ELF-1 (cell line): ENCODE results near the gene E2F4.

Experiments used
- DNase-seq: peaks from one replicate; pipeline ENCODE4 v3.0.0-alpha.2; 2016; ENCODE audit warnings: low read depth, low spot score

E2F4 gene, protein sequence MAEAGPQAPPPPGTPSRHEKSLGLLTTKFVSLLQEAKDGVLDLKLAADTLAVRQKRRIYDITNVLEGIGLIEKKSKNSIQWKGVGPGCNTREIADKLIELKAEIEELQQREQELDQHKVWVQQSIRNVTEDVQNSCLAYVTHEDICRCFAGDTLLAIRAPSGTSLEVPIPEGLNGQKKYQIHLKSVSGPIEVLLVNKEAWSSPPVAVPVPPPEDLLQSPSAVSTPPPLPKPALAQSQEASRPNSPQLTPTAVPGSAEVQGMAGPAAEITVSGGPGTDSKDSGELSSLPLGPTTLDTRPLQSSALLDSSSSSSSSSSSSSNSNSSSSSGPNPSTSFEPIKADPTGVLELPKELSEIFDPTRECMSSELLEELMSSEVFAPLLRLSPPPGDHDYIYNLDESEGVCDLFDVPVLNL

DNA sequence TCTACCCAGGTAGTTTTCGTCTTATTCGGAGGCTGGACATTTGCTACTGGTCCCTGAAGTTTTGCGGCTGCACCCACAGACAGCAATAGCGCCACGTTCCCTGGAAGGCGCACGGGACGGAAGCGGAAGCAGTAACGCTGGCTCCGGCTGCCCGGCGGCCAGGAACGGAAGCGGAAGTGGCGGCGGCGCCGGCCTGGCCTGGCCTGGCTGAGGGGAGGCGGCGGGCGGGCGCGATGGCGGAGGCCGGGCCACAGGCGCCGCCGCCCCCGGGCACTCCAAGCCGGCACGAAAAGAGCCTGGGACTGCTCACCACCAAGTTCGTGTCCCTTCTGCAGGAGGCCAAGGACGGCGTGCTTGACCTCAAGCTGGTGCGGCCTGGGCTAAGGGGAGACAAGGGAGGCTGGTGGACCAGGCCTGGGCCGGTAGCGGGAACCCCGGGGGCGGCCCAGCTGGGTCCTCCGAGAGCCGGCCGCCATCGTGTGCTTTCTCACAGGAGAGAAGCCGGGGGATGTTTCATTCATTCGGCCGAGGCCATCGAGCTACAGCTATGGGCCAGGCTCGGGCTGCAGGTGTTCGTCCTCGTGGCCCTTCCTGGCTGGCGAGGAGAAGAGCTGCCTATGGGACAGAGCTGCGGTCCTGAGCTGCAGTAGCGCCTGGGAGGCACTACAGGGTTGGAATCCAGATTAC lies at the start of gene E2F4:
E2F4 (plus strand) TSS at position 161 of the 687 bp plus-strand sequence; CDS start at position 234, 73 bp downstream.
- peak; percentile 92 for DNase-seq

DNA sequence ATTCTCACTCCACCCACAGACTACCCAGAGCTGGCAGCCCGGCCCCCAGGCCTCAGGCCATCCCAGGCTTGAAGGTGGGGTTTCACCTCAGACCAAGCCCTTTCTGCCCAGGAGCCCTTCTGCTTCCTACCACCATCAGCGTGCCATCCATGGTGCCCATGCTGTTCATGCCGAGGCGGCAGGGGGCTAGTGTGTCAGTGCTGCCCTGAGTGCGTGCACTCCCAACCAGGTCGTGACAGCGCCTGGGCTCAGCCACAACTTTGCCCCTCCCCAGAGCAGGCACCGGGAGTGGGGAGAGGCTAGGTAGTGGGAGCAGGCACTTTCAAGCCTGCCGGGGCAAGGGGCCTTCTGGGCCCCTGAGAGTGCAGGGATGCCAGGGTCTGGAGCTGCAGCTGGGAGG lies 49.6 kb upstream of the E2F4 start:
- no peak for DNase-seq

DNA sequence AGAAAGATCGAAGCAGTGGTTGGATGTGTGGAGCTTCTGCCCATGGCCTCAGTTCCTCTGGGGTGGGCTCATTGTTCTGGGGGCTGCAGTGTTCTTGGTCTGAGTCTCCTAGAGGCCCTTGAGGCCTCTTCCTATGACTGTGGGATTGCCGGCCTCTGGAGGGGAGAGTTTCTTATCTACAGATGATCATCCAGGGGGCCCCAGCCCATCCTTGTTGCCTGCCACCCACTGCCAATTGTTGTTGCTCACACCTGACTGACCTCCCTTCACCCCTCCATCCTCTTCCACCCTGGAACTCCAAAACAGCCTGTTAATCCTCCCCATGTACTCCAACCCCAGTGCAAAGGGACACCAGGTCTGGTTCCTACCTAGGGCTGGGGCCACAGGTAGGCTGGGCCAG lies 47.0 kb upstream of the E2F4 start:
- DNase-seq, result no peak

DNA sequence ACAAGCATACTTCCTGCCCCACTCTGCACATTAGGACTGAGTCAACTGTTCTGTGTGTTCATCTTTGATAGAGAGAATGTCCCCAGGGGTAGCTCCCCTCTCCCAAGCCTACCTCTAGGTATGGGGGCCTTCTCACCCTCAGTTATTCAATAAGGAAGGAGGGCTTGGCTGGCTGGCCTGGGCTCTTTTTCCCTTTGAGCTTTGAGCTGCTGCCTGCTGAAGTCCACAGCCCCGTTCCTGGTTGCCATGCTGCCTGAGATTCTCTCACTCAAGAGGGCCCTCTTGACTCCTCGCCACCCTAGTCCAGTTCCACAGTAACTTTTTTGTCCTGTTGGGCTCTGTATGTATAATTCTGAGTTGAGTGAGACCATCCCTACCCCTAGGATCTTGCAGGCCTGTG lies 46.2 kb upstream of the E2F4 start:
- DNase-seq, result no peak

DNA sequence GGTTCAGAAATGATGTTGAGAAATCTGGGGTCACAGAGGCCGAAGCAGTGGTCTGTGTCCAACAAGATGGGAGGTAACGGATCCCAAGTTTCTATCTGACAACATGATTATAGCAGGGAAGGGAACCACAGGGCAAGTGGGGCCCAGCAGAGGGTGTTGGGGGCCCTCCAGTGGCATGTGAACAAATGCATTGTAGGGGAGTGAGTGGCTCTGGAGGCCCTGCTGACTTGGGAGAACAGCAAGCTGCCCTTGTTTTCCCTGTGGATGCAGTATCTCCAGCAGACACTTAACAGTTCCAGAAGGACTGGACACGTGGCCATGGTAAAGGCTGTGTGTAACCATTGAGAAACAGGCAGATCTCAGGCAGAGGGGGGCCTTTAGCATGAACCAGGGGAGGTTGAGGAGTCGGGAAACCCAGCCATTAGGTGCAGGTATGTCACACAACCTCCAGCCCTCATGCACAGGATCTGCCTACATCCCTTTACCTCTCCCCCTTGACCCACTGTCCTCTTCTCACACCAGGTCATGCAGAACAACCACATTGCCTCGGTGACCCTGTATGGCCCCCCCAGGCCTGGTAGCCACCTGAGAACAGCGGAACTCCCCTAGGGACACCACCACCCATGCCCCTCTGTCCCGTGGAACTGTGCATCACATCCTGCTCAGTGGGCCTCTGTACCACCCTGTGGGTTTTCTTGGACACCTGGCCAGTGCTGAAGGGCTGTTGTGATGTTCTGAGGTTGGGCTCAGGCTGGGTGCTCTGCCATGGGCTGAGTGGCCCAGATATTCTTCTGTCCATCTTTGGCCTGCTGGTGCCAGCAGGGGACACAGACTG lies 45.2 kb upstream of the E2F4 start:
- DNase-seq, result no peak

DNA sequence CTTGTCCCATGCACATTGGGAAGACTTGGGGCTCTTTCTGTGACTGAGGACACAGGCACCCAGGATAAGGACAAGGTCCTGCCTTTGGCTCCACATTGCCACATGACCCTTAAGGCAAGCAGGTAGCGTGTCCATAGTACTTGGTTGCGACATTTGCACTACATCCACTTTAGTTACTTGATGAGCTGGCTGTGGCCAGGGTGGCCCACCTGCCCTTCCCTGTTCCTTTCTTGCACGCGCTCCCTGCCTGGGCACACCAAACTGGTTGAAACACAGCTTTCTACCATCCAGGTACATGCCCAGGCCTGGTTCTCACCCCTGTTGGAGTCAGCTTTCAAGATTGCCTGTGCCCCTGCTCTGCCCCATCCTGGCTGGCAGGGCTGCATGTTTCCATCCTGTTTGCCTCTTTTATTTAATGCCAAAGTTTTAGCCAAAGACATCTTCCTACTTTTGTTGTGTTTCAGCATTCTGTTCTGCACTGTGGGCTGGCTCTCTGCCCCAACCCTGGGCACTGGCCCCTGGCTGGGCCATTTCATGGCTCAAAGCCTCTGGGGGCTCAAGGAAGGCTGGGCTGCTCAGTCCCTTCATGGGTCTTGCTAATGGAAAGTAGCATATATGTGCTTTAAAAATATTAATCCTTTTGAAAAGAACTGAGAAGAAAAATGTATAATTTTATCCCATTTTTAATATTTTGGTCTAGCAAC lies 44.4 kb upstream of the E2F4 start:
- no peak for DNase-seq

DNA sequence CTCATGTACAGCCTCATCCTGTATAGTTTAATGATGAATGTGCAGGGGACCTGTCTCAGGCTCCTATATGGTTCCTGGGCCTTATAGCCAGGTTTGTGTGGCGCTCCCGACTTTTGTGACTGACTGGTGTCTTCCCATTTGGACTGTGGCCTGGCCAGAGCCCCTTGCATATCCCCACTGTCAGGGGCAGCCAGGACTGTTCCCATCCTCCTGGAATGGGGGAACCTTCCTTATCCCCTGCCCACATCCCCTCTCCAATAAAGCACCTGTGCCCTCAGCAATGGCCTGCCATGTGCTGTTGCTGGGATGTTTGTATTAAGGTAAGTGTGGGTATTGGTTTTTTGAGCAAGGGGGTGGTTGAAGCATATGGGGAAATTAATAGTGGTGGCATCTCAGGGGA lies 43.7 kb upstream of the E2F4 start:
- no peak for DNase-seq

DNA sequence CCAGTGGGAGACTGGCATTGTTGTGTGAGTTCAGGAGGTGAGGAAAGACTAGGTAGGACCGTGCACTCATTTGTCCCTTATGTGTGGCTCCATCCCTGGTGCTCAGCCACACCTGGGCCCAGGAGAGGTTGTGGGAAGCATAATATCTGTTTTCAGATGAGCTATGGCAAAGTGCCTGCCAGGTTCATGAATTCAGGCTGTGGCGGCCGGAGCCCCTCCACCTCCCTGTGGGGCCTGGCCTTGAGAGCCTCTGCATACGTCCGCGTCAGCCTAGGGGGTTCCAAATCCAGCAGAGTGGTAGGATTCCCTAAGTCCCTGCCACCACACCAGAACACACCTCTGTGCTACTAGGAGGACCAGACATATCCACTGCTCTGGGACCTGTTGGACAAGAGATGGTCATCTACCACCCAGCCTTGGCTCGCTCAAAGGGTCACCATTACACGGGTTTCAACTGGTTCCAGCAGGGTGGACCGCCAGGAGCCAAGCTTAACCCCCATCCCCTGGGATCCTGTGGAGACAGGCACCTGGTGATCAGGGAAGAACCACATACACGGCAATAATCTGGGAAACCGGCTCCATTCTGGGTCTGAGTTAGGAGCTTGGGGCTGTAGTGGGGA lies 43.2 kb upstream of the E2F4 start:
- no peak for DNase-seq

DNA sequence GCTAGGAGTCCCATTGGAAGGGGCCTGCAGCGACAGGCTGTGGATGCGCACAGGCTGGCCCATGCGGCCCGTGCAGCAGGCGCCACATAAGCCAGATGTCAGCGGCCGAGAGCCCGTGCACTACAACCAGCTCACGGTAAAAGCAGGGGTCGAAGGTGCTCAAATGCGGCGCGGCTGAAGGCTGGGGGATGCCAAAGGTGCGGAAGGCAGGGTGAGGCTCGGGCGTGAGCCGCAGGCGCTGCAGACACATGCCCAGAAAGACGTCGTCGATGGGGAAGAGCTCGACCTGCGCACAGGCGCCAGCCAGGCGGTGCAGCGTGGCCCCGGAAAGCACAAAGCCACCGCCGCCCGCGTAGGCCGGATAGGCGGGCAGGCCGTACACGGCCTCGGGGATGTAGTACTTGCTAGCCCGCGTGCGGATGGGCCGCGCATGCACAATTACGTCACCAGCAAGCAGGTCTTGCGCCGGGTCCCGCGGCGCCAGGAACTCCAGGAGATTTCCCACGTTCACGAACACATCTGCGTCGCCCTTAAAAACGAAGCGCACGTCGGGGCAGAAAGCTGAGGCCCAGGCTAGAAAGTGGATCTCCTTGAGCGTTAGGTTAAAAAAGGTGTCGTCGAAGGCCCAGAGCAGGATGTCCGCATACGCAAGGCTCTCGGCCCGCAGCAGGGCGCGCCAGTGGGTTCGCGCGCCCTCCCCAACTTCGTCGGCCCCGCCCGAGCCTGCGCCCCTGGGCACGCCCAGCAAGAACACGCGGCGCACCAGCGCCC lies 42.5 kb upstream of the E2F4 start:
- no peak for DNase-seq

DNA sequence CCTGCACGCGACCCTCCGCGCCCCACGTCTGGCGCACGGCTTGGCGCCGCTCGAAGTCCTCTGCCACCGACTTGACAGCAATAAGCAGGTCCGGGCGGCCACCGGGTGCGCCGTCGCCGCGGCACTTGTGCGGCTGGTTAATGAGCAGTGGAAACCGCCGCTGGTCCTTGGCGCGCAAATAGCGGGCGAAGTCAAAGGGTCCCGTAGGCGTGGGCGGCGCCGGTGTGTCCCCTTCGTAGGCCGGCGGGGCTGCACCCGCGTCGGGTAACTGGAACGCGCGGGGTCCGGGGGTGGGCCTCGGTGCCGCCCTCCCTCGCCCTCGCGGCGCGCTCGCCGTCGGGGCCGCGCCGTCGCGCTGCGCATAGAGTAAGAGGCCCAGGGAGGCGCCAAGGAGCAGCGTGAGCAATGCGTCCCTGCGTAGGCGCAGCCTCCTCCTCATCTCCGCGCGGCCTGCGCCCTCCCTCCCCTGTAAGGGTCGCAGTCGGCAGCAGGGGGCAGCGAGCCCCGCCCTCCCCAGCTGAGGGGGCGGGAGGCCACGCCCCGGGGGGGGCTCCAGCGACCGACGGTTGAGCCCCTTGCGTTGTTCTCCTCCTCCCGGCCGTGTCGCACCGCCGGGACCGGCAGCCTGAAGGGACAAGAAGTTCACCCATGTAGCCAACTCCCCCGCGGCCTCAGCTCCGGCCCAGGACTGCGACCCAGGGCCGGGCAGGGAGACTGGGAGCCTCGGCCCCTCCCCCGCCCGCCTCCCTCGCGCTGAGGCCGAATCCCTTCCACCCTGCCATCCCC lies 41.7 kb upstream of the E2F4 start:
- peak; percentile 83 for DNase-seq

DNA sequence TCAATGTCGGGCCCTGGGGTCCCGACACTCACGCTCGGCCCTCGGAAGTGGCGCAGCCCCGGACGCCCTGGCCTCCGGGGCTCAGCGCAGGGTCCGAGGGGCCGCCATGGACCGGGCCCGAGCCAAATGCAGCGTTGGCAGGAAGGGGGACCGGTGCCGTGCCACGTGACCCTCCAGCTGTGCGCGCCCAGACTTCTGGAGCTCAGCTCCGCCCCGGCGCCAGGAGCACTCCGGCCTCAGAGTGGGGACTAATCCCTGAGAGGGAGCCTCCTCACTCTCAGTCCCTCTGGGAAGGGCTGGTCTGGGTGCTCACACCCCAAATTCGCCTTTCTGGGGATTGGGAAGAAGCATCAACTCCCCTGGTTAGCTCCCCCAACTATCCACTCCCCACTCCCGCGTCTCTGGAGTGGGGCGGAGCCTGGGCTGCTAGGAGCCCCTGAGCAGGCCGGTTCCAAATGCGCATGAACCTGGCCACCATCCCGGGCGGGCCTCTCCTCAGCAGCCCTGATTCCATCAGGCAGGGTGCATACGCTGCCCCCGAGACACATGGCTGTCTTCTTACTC lies 41.0 kb upstream of the E2F4 start, which contains the start of gene B3GNT9:
B3GNT9 (minus strand) TSS at position 166 of the 564 bp plus-strand sequence. CDS start 513 bp downstream, outside the sequence.
- peak; percentile 60 for DNase-seq

DNA sequence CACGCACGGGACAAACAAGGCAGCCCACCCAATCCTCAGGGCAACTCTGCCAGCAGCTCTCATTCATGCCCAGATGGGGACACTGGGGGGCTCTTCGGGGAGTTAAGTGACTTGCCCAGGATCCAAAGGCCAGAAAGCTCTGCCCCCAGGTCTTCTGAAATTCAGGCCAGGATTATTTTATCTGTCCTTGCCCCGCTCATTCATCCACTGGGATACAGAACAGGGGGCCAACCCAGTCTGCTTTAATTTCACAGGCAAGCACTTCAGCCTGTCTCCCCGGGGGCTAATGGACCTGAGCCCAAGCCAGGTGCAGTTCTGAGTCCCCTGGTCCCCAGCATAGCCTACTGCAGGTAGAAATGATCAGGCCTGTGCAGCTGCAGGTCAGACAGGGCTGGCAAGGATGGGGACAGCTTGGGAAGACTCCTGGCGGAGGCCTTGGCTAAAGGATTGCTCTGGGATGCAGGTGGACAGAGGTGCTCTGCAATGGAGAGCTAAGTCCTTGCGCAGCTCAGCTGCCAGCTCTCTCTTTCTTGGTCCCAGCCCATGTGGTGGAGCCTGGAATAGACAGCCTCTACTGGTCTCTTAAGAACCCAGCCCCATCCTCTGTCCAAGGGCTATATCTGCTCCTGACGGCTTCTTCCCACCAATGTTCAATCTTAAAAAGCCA lies 40.4 kb upstream of the E2F4 start:
- peak; percentile 23 for DNase-seq

DNA sequence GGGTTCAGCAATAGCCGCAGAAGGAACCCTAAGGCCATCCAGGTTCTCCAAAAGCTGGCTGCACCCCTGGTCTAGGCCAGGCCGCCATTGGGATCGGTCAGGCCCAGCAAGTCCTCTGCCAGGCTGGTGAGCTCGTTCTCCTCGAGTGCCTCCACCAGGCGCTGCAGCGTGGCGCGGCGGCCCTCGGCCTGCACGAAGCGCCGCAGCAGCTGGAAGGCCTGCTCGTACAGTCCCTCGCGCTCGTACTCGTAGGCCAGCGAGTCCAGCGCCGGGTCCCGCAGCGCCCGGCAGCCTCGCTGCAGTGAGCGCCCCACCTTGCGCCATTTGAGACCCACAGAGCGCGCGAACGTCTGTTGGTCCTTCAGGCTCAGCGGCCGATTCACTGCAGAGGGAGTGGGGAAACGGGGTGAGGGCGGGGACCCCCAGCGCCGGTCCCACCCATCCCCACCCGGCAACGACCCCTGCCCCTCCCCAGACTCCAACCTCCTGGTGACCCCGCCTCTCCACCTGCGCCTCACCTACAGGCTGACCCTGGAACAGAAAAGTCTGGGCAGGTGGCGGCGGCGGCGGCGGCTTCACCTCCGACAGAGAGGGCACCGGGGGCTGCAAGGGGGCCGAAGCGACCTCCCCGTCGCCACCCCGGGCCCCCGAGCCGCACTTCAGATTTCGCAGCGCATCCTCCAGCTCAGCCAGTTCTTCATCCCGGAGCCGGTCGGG lies 37.2 kb upstream of the E2F4 start:
- no peak for DNase-seq

DNA sequence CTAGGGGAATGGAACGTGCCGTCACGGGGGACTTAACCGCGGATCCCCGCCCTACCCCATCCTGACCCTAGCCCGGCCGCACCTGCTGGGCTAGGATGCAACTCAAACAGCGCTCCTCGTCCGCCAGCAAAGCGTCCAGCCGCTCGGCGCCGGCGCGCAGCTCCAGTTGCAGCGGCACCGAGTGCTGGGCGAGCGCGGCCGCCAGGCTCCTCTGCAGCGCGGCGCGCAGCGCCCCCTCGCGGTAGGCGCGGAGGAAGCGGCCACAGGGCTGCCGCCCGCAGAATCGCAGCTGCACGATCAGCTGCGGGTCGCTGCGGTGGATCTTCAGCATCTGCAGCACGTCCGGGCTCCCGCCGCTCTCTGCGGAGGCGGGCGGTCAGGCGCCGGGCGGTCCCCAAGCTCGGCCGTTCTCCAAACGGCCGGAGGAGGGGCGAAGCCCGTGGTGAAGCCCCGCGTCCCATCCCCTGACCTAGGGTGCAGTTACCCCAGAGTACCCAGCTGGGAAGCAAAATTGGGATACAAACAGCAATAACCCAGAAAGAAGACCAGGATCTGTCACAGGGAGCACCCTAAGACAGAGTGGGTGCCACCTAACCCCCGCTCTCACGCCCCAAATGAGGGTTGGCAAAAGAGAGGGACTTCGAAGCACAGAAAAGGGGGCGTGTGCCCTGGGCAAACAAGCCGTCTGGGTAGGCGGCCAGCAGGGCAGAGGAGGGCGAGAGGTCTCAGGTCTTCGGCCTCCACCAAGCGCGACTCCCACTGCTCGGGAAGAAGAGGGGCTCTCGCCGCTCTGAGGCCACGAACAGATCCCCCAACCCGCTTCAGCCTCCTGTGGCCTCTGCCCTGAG lies 36.4 kb upstream of the E2F4 start:
- peak; percentile 90 for DNase-seq

DNA sequence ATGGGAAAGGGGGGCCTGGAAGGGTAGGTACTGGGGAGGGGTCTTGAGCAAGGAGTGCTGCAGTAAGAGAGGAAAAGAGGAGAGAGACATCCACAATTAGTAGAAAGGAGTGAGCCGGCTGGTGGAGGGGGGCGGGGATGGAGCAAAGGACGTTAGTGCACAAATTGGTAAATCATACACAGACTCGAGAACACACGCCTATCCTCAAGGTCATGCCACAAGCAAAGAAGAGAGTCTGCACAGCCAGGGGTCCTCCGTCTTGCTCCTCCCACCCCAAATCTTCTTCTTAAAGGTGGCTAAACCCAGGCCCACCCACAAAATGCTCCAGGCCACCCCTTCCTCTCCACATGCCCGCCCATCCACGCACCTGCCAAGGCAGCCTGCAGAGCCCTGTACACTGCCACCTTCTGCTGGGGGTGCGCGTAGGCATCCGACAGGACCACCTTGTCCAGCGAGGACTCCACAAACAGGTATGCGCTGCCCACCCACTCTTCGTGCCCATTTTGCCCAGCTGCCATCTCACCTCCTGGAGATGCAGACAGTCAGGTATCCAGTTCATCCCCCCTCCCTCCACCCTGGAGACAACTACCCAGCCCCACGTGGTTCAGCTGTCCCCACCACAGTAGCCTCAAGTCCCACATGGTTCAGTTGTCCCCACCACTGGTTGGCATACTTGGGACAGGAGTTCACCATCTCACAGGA lies 35.7 kb upstream of the E2F4 start:
- no peak for DNase-seq

DNA sequence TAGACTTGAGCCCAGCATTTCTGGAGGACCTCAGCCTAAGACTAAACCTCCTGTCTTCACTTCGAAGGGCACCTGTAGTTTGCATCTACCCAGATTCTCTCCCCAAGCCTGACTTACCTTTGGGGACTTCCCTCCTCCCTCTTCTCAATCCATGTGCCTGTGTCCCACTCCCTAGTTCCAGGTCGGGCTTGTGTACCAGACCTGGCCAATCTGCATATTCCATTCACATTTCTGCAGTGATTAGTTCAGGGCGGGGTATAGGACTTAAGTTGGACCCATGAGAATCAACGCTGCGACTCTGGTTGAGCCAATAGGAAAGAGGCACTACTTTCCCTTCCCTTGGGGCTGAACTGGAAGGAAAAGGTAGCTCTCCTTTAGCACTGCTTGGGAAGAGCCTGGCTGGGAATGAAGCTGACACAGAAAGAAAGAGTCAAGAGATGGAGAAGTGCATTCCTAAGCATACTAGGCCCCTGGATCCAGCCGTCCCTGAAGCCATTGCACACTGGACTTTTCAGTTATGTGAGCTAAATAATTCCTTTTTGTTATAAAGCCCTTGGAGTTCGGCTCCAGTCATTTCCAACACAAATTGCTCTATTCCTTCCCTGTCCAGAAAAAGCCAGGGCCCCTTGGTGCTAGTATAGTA lies 34.7 kb upstream of the E2F4 start:
- DNase-seq, result no peak
